HEK293 (cell line): ENCODE data around the gene IFNL2.

Experiments used
- CTCF ChIP-seq: fragments of 450-650 bp; formaldehyde crosslinking; IDR thresholded peaks from 2 replicates; pipeline ENCODE4 v1.5.1; 2016; ENCODE audit warnings: missing biosample characterization, missing genetic modification characterization
- GFI1B ChIP-seq: fragments of 450-650 bp; formaldehyde crosslinking; IDR thresholded peaks from 2 replicates; pipeline ENCODE4 v1.5.1; 2016; ENCODE audit warnings: missing biosample characterization, missing genetic modification characterization
- ZBTB44 ChIP-seq: fragments of 450-650 bp; IDR thresholded peaks from 2 replicates; pipeline ENCODE4 v1.5.1; 2018; ENCODE audit warnings: missing biosample characterization, mild to moderate bottlenecking, missing genetic modification characterization
- ZBTB8A ChIP-seq: fragments of 450-650 bp; formaldehyde crosslinking; IDR thresholded peaks from 2 replicates; pipeline ENCODE4 v1.5.1; 2016; ENCODE audit warnings: missing biosample characterization, missing genetic modification characterization
- ZNF202 ChIP-seq: fragments of 450-650 bp; formaldehyde crosslinking; IDR thresholded peaks from 2 replicates; pipeline ENCODE4 v1.5.1; 2016; ENCODE audit warnings: missing biosample characterization, missing genetic modification characterization, borderline replicate concordance
- ZNF266 ChIP-seq: fragments of 450-650 bp; formaldehyde crosslinking; IDR thresholded peaks from 2 replicates; pipeline ENCODE4 v1.5.1; 2016; ENCODE audit warnings: missing biosample characterization, missing genetic modification characterization, low read depth
- ZNF324 ChIP-seq: fragments of 450-650 bp; formaldehyde crosslinking; IDR thresholded peaks from 2 replicates; pipeline ENCODE4 v1.5.1; 2016; ENCODE audit warnings: missing biosample characterization, missing genetic modification characterization
- ZNF623 ChIP-seq: fragments of 450-650 bp; formaldehyde crosslinking; IDR thresholded peaks from 2 replicates; pipeline ENCODE4 v1.5.1; 2016; ENCODE audit warnings: missing biosample characterization, missing genetic modification characterization
- ZSCAN18 ChIP-seq: fragments of 450-650 bp; formaldehyde crosslinking; IDR thresholded peaks from 2 replicates; pipeline ENCODE4 v1.5.1; 2016; ENCODE audit warnings: missing biosample characterization, missing genetic modification characterization
- TF ChIP-seq, protein P1 (sequence below): fragments of 450-650 bp; formaldehyde crosslinking; IDR thresholded peaks from 2 replicates; pipeline ENCODE4 v1.5.1; 2016; ENCODE audit warnings: missing biosample characterization, missing genetic modification characterization

DNA sequence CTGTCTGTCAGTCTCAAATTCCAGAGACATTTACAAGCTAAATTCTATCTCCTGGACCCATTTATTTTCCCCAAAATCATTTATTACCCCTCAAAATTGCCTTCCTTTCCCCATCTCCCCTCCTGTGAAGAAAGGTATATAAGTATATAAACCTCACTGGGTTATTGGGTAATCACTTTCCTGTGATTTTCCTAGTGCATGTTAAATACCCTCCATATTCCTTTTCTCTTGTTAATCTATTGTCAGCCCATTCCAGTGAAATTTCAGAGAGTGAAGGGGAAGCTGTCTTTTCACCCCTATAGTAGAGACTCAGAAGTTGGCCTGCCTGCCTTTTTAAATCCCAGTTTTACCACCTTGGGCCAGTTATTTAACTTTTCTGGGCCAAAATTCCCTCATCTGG, 37.9 kb downstream of the IFNL2 start:
- TF ChIP-seq ZNF623 (tag by site-specific recombination) = no peak
- TF ChIP-seq CTCF (tag by site-specific recombination) = no peak
- TF ChIP-seq ZBTB44 (tag by site-specific recombination) = no peak
- no peak for TF ChIP-seq ZNF202
- TF ChIP-seq ZNF266 (tag by site-specific recombination) = no peak
- no peak for TF ChIP-seq ZBTB8A (tag by site-specific recombination)
- TF ChIP-seq ZNF324 (tag by site-specific recombination) = no peak
- TF ChIP-seq, protein P1, sequence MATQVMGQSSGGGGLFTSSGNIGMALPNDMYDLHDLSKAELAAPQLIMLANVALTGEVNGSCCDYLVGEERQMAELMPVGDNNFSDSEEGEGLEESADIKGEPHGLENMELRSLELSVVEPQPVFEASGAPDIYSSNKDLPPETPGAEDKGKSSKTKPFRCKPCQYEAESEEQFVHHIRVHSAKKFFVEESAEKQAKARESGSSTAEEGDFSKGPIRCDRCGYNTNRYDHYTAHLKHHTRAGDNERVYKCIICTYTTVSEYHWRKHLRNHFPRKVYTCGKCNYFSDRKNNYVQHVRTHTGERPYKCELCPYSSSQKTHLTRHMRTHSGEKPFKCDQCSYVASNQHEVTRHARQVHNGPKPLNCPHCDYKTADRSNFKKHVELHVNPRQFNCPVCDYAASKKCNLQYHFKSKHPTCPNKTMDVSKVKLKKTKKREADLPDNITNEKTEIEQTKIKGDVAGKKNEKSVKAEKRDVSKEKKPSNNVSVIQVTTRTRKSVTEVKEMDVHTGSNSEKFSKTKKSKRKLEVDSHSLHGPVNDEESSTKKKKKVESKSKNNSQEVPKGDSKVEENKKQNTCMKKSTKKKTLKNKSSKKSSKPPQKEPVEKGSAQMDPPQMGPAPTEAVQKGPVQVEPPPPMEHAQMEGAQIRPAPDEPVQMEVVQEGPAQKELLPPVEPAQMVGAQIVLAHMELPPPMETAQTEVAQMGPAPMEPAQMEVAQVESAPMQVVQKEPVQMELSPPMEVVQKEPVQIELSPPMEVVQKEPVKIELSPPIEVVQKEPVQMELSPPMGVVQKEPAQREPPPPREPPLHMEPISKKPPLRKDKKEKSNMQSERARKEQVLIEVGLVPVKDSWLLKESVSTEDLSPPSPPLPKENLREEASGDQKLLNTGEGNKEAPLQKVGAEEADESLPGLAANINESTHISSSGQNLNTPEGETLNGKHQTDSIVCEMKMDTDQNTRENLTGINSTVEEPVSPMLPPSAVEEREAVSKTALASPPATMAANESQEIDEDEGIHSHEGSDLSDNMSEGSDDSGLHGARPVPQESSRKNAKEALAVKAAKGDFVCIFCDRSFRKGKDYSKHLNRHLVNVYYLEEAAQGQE (tag by site-specific recombination) = no peak
- no peak for TF ChIP-seq GFI1B (tag by site-specific recombination)
- no peak for TF ChIP-seq ZSCAN18
